OCI-LY1 (cell line): ENCODE data around the gene PSMD3.

ENCODE experiments used
- CTCF ChIP-seq: fragments of 200-600 bp; sonication (generic), shearing (Covaris generic); IDR thresholded peaks from 2 replicates; pipeline ENCODE4 v1.5.1; 2017; ENCODE audit warnings: mild to moderate bottlenecking, antibody characterized with exemption, low read length, moderate library complexity, mixed read lengths
- EZH2 ChIP-seq: fragments of 200-600 bp; sonication (generic), shearing (Covaris generic); IDR thresholded peaks from 2 replicates; pipeline ENCODE4 v1.8.0; 2017; ENCODE audit warnings: borderline replicate concordance, mixed run types, mild to moderate bottlenecking, antibody characterized with exemption, low read length, moderate library complexity, mixed read lengths

DNA sequence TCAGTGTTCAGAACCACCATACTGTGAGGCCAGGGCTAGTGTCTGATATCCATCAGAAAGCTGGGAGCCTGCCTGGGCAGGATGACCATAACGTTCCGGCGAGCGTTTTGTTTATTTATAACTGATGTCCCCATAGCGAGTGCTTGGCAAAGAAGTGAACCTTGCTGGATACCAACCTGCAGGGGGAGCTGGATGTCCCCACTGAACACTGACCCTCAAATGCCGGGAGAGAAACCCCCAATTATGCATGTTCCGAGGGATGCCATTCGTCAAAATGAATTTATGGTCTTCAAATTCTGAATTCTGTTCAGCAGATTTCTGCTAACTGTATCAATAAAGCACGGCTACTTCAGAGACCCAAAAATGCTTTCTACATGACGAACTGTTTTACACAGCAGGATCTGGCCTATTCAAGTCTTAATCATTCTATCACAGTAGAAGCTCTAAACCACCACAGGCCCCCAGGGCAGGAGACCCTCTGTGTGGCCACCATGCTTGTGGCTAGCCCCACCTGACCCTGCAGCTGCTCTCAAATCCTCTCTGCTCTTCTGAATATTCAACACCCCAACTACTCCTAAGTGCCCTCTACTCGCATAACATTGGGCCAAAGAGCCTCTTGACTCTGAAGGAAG lies 58.4 kb downstream of the PSMD3 start:
- TF ChIP-seq CTCF (peak; percentile 65), EZH2 (no peak)
